GM21360 (cell line): ENCODE data around the gene ST6GALNAC3.
"Not testable (repeated sequence)": the region's sequence is repeated elsewhere in the genome, so short reads cannot be mapped to it uniquely, and the experiment has no call there.

Experiments used
- ATAC-seq: cut with Tn5 transposase; IDR thresholded peaks from one replicate; pipeline ENCODE4 v1.9.1; 2021; ENCODE audit warnings: mild to moderate bottlenecking, moderate library complexity; ENCODE audit not compliant: unreplicated experiment

The ST6GALNAC3 gene

DNA sequence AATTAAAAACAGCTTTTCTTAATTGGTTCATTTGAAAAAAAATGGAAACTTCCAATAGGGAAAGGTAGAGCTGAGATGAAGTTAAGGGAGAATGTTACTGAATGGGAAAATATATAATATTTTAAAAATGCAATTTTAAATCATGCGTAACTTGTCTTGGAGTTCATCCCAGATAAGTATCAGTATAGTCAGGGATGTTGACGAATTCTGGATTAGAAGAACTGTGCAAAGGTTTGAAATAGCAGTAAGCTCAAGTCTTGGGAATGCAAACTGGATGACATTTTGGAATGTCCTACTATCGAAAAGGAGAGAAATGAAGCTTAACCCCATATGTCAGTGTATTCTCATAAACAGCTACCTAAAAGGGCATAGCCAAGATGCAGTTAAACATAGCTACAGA lies 4.0 kb upstream of the ST6GALNAC3 start:
- ATAC-seq = no peak

DNA sequence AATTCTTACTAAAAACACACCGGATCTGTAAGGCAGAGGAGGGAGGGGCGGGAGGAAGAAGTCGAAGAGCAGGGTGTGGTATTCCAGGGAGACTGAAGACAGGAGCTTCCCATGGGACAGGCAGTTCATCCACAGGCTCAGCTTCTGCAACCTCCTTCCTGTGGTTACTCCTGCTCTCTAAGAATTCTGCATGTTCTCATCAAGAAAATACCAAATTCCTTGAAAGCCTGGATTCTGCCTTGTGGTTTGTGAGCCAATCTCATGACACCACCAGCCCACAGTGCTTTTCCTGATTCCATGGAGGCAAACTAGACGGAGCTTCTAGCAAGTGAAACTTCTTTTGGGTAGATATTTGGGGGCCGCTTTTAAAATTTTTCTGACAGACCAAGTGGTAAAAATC lies 1.1 kb upstream of the ST6GALNAC3 start:
- no peak for ATAC-seq

DNA sequence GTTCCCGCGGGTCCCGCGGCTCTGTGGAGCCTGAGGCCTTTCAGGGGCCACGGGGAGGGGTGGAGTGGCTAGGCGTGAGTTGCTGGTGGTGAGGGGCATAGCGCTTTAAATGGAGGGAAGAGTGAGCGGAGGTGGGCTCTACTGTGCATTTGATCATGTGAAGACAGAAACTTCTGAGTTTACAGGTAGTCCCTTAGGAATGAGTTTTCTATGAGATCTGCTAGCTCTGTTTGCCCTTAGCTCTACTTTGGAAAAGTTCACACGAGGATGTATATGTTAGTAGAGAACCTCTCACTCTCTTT lies 593 bp downstream of the ST6GALNAC3 start:
- ATAC-seq = no peak

DNA sequence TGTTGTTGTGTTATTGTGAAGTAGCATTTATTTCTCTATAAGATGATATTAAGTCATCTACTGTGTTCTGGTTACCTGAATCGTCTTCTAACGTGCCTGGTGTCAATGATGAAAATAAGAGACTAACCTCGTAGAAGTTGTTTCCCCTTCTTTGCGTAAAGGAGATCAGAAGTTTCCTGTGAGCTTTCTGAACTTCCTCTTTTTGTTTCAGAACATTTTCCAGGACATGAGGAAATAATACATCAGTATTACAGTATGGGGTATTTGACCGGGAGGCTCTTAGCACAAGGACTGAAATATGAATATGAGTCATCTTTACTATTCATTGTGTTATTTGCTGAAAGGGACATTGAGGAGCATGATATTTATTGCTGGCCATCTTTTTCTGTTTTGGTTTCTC lies 1.3 kb downstream of the ST6GALNAC3 start:
- ATAC-seq = peak; percentile 58

DNA sequence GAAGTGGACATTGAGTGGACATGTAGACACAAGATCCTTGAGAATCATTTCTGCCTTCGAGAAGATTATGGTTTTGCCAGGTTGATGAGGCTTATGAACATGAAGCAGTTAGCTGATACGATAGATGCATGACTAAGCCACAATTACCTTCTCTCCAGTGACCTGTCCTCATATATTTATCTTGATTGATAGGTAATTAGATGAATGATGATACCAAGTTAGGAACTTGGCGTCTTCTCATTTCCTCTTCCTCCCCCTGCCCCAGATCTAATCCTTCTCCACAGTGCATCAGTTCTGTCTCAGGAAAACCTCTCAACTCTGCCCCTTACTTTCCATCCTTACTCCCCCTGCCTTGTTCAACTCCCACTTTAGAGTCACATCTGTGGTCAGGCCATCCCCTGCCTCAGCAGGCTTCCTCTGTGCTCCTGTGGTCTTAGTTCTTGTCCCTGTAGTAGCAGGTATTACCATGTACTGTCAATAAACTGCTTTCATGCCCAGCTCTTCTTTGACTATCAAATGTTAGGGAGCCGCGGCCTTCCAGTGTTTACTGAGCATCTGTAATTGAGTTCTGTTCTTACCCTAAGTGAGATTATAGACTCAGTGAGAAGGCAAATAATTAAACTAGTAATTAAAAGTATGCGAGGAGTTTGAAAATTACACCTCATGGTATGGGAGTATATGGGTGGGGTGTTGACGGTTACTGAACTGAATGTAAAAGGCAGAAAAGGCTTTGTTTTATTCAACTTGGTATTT lies 5.1 kb downstream of the ST6GALNAC3 start:
- ATAC-seq = no peak

DNA sequence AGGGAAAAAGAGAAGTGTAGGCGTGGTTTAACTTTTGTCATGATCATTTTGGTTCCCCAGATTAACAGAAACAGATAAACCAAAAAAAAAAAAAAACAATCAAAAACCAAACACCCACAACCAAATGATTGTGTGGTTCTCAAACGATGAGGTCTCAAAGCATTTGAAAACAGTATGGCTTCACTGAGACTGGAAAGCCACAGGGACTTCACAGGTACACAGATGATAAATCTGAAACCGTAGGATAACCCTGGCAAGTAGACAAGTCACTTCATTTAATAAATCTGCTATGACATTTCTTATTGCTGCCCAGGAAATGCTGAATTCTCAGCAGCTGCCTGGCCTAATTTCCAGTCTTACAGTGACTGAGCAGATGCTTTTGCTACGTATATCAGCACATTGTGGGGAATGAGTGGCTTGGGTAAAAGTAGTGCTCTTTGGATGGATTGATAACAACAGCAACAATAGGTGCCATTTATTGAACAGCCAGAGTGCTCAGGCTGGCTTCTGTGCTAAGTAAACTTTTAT lies 6.1 kb downstream of the ST6GALNAC3 start:
- no peak for ATAC-seq

DNA sequence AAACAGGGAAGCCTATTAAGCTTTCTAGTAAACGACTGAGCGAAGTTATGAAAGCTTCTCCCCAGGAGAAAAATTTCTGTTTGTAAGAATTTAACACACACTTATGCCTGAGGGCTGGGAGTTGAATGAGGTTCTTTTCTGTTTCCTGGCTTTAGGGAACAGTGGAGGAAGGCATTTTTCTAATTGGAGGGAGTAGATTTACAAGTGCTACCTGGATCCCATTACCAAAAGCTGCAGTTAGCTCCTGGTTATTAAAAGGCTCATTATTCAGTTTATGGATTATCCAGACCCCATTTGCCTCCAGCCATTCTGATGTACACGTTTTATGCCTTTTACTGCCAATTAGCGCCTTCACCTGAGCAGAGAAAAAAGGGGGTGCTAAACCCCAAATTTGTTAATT lies 7.5 kb downstream of the ST6GALNAC3 start:
- no peak for ATAC-seq

DNA sequence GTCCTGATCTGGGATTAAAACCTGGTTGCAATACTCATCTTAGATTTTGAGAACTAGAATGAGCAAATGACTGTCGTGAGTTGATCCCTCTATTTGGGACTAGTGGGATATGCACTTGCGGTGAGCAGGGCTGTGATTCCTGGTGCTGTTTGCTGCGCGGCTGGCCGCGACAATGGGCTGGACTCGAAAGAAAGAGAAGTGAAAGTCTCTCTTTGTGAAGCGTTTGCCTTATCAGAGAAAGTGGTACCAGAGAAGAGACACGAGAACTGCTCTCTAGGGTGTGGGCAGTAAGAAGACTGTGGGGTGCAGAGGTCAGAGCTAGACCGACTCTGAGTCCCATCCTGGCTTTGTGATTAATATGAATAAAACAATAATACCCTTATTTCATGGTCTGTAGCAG lies 8.6 kb downstream of the ST6GALNAC3 start:
- no peak for ATAC-seq

DNA sequence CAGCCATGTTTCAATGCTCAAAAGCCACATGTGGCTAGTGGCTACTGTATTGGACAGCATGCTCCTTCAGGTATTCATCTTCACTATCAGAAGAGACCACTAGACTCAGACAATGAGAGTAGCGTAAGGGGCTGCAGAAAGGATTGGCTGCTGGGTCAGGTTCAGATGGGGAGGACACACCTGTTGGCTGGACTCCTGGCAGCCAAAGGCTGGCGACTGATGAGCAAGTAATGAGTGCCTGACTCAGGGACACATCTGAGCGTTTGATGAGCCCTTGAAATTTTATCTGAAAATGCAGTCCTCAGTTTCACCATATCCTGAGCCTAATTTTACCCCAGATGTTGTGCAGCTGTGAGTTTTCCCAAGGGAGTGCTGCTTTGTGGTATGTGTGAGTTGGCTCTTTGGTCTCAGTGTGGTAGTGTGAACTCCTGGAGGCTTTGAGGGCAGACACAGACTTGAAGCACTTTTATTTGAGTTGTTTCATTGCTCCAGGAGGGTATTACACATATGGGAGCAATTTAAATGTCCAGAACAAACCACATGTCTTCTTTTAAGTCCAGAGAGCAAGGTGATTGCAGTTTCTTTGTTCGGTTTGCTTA lies 9.6 kb downstream of the ST6GALNAC3 start:
- no peak for ATAC-seq

DNA sequence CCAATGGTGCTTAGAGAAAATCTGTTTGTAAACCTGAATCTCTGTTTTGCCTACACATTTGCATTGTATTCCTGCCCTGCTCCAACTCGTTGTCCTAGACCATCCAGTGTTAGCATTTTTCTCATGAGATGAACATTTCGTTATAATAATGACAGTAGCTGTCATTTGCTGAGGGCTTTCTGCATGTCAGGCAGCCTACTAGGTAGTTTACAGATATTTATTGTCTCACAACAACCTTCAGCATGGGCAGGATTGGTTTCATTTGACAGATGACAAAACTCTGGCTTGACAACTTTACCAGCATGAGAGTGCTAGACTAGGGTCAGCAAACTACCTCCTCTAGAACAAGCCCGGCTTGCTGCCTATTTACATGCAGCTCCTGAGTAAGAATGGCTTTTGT lies 10.1 kb downstream of the ST6GALNAC3 start:
- ATAC-seq = no peak

DNA sequence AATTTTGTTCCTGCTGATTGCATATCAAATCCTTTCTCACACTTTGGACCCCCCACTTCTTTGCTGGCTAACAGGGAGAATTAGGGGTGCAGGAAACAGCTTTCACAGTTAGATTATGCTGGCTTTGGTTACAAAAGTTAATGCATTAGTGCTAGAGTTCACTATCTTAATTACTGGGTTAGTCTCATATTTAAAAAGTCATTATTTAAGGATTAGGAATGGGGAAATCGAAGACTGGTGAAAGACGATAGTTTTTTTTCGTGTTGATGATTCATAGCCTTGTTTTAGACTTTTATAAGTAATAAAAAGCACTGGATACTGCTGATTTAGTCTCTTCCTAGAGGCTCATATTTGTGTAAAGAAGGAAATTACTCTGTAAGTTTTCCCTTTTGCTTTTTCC lies 11.6 kb downstream of the ST6GALNAC3 start:
- no peak for ATAC-seq

DNA sequence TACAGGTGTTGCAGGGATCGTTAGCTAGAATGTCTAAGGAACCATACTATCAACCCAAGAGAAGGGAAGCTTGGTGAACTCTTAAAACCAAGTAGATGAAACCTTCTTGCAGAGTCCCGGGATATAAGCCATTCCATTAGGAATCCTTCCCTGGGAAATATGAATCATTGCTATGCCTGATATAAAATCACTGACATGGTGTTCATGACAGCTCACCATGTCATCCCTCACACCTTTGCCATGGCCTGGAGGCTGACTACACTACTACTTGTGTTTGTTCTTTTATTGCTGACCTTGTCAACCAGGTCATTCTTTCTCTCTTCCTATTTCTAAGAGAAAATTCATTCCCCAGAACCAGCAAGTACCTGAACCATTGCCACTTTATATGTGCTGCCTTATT lies 12.1 kb downstream of the ST6GALNAC3 start:
- no peak for ATAC-seq

DNA sequence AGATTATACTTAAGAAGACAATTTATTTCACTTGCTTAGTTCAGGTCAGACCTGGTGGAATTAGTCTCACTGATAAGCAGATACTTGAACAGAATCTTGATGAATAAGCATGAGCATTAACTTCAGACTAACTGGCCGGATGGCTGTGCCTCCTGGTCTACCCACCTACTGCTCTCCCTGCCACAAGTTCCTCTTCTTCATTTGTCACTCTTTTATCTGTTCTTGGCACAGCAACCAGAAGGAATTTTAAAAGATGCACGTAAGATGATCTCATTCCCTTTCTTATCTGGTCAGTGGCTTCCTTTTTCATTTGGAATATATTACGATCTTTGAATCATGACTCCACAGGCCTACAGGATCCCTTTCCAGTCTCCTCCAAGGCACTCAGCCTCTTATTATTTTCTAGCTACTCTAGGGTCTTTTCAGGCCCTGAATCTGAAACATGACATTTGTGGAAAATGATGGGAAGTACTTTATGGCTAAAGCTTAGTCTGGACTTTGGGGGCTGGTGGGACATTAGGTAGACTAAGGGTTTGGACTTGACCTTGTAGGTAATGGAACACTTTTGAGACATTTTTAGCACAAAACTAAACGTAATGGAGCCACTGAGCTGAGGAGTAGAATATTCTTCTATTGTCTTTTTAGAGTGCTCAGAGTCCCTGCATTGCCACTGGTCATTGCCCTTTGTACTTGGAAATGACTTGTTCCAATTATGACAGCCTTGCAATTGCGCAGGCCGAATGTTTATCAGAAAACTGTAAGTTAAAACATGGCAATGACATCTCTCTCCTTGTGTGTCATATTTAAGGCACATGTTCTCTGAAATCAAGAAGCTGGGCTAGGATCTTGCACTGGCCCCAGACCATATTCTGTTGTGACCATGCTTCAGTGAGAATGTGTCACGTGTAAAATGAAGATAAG lies 16.0 kb downstream of the ST6GALNAC3 start:
- no peak for ATAC-seq

DNA sequence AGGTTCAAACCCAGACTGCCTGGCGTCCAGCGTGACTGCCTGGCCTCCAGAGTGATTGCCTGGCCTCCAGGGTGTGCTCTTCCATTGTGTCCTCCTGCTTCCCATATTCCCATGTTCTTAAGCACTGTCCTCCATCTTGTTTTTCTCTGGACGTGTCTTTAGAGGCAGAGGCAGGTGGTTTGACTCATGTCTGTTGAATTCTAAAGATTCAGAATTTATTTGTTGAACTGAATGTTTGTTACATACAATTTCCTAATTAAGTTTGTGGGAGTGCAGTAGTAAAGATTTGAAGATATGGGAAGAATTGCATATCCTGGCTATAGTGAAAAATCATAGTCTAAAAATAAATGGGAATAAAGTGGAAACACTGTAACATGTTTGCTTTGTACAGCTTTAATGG lies 18.3 kb downstream of the ST6GALNAC3 start:
- ATAC-seq = no peak

DNA sequence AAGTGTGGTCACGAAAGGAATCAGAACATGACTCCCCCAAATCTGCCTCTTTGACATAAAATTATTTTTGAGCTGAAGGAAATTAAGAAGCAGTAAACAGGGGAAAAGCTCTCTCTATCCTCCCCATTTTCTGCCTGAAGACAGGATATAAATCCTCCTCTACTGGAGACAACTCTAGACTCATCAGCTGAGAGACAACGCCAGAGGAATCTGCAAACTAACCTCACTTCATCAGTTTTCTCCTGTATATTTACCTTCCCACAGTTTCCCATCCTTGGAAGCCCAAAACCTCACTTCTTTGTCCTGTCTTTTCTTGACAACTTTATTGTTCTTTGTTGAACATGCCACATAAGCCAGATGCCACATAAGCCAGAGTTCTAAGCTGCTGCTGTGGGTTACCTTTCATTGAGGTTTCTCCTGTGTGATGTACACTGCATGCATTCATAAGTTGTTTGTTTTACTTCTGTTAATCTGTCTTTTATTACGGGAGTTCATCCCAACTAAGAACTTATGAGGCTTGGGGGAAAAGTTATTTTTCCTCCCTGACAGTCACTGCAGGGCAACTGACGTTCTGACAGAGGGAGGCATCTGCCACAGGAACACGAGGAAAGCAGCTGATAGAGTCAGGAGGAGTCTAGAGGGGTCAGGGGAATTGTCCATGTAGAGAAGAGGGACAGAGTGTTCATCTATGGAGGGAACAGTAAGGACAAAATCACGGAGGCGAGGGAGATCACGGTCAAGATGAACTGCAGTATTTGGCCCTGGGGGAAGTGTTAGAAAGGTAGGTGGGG lies 19.2 kb downstream of the ST6GALNAC3 start:
- ATAC-seq = no peak

DNA sequence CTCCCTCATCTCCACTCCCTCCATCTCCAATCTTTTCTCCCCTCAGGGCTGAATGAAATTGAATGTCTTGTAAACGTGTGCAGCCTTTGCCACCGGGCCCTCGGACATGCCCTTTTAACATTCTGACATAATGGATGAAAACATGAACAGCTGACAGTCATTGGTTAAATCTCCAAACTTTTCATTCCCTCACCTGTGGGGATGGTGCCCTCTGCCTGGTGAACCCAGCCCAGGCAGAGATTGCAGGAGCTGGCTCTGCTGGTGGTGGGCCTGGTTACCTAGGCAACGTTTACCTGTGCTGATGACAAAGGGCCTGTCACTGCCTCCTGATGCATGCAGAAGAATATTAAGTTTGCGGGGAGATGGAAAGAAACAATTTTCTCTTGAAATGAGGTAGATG lies 21.3 kb downstream of the ST6GALNAC3 start:
- no peak for ATAC-seq

DNA sequence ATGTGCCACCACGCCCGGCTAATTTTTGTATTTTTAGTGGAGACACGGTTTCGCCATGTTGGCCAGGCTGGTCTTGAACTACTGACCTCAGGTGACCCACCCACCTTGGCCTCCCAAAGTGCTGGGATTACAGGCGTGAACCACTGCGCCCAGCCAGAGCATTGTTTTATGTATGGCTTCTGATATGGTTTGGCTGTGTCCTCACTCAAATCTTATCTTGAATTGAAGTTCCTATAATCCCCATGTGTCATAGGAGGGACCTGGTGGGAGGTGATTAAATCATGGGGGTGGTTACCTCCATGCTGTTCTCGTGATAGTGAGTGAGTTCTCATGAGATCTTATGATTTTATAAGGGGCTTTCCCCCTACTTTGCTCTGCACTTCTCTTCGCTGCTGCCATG lies 22.5 kb downstream of the ST6GALNAC3 start:
- ATAC-seq = not testable (repeated sequence)

DNA sequence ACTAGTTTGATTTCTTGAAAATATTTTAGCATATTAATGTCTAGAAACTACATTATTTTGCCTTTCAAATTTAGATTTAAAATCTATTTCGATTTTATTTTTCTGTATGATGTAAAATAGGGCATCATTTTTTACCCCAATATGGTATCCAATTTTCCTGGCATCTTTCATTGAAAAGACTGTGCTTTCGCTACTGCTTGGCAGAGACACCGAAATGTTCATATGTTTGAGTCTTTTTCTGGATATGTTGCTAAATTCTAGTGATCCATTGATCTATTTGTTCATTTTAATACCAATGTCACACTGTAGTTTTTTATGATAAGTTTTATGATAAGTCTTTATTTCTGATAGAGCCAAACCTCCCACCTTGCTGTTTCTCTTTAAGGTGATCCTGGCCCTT lies 24.3 kb downstream of the ST6GALNAC3 start:
- no peak for ATAC-seq

DNA sequence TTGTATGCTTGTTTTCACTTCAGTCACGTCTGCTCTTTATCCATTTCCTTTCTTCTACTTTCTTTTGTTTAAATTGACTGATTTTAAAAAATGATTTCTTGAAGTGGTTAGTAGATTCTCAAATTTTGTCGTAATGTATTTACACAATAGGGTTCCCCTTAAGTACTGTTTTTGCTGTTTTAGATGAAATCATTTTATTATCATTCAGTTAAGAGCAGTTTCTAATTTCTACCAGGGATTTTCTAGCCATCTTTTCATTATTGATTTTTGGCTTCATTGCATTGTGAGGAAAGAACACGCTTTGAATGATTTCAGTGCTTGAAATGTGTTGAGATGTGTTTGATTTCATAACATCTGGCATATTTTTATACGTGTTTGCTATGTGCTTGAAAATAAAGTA lies 27.0 kb downstream of the ST6GALNAC3 start:
- no peak for ATAC-seq

DNA sequence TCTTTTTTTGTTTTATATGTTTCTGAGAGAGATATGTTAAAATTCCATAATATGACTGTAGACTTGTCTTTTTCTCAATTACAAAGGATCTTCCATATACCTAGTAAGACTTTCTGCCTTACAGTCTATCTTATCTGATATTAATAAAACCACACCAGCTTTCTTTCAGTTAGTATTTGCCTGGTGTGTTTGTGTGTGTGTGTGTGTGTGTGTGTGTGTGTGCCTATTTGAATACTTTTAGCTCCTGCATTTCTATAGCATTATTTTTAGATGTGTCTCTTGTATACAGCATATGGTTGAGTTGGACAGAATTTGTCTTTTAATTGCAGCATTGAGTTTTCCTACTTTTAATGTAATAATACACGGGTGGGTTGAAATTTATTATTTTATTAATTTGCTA lies 27.5 kb downstream of the ST6GALNAC3 start:
- no peak for ATAC-seq

DNA sequence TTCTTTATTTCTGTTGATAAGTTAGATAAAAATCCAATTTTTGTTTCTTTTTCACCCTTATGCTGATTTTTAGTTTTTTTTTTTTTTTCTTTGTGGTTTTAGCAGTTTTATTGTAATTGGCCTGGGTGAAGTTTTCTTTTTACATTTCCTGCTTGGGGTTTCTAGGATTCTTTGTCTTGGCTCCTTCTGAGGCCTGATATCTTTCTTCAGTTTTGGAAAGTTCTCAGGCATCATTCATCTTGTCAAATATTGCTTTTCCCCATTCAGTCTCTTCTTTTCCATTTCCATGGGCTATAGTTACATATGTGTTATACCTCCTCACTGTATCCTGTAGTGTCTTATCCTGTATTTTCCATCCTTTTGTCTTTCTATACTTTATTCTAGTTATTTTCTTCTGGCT lies 28.5 kb downstream of the ST6GALNAC3 start:
- no peak for ATAC-seq
